DMS 273 (cell line): ENCODE measurements around the gene C11orf52.

Source experiments
- DNase-seq: peaks from one replicate; lab custom pipeline; 2025; ENCODE audit not compliant: unreplicated experiment; lab: John Stamatoyannopoulos, UW

Gene C11orf52

DNA sequence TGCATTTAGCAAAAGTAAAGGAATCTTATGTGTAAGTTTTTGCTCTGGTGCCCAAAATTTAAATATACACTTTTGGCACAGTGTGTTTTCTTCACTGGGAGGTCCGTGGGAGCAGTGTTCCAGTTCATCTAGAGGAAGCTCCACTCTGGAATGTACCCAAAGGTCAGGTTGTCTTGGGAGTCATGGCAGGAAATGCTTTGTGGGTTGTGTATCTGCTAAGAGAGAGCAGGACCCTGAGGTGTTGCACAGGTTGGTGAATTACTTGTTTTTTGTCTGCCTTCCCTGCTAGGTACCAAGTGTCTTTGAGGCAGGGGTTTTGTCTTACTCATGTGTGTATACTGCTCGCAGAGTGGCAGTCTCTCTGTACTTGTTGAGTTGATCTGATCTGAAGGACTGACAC, 55.7 kb downstream of the C11orf52 start:
- no peak for DNase-seq

GRCh38 chr11:111975076-111975806, 56.5 kb downstream of the C11orf52 start:
- peak; percentile 10 for DNase-seq

GRCh38 chr11:111976119-111976766, 57.5 kb downstream of the C11orf52 start:
- no peak for DNase-seq
